Limb (tissue), 2 donors: Measurements from ENCODE around the gene TARS2.

Source experiments
- DNase-seq, 2 donors: peaks; one replicate each; pipeline ENCODE4 v3.0.0-alpha.2; 2016; ENCODE audit errors: extremely low spot score in 2 of 2

TARS2 gene

DNA sequence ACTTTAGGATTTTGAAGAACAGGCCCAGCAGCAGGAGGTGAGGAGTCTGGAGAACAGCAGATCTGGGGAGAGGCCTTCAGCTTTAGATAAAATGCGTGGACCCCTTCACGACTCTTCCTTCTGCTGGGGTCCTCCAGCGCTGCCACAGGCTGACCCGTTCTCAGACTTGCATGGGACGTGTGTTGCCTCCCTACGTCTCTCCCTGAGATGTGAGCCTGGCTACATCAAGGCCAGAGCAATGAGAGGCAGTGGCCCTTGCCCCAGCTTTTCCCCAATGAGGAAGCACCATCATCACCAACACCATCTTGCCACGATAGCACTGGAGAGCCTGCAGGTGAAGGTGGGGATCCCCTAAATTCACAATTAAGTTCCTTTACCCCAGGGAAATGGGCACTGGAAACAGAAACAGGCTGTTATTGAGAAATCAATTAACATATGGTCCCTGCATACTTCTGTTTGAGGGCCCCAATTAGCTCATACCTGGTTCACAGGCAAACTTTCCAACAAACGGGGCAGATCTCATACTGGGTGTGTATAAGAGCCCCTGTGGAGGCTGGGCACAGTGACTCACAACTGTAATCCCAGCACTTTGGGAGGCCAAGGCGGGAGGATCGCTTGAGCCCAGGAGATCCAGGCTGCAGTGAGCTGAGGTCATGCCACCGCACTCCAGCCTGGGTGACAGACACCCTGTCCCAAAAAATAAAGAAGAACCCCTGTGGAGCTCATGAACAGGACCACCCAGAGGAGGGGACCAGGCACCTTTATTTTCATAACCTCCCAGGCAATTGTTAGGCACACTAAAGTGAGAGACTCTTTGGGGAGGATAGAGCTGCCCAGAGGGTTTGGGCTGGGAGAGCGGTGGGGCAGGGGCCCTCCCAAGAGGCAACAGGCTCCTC, 49.9 kb downstream of the TARS2 start:
- DNase-seq: no peak

DNA sequence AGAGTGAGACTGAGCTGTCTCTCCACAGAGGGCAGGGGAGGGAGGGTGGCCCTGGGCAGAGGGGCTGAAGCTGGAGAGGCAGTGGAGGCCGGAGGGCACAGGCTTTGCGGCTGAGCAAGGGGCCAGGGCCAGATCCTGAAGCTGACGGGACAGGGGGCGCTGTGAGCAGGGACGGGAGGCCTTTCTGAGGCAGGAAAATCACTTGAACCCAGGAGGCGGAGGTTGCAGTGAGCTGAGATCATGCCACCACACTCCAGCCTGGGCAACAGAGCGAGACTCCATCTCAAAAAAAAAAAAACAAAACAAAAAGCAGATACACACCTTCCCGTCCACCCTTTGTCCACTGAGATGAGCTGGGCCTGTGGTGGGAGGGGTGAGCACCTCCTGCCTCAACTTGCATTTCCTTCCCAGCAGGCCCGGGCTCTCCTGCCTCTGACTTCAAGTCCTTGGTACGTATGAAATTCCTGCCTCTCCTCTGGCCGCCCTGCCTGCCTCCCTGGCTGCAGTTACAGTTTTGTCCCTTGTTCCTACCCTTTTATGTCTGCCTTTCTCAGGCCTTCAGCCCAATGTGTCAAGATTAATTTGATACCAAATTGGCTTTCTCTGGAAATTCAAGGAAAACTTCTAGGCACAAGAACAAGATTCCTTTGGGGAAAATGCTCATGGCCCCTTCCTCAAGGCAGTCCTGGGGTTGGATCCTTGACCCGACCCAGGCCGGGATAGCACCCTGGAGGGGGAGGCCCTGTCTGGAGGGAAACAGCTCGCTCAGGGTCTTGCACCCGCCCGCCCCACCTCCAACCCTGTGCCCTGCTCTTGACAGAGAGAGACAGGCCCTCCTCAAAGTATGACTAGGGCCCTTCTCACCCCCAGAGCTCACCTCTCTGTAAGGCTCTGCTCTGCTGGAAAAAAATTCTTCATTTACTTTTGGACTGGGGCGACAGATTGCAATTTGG, 50.8 kb downstream of the TARS2 start:
- peak; percentile 30 to 36 for DNase-seq

DNA sequence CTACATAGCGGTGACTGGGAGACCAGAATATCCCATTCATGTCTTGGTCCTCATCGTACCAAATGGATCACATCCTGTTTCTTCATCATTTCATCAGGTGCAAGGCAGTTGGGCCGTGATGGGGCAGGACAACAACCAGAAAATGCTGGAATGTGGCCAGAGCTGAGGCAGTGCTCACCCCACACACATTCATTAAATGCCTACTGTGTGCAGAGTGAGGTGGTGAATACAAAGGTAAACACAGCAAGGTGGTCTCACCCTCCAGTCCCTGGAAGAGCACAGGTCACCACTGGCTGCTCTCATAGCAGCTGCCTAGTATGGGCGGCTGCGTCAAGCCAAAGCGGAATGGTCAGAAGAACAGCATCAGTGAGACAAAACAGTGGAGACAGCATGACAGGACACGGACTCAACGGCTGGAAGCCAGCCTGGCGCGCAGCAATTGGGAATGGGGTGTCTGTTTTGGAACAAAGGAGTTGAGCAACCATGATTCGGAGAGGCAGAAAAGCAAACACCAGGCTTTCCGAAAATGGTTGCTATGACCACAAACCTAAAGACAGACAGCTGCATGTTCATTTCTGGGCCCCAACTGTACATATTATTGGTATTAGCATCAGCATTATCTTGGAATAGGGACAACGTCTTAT, 56.4 kb downstream of the TARS2 start:
- DNase-seq: no peak

DNA sequence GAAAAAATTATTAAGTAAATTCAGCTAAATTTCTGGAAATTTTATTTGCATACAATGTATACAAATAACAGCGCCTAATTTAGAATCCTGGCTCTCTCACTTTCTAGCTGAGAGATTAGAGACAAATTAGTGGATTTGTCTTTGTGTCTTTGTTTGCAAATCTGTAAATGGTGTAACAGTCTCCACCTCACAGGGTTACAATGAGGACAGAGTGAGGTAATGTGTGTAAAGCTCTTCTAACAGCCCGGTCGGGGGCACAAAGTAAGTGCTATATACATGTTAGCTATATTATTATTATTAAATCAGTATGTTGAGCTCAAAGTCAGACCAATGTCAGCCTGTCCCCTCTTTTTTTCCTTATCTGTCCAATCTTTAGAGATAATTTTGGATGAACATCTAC, 57.0 kb downstream of the TARS2 start:
- no peak for DNase-seq

DNA sequence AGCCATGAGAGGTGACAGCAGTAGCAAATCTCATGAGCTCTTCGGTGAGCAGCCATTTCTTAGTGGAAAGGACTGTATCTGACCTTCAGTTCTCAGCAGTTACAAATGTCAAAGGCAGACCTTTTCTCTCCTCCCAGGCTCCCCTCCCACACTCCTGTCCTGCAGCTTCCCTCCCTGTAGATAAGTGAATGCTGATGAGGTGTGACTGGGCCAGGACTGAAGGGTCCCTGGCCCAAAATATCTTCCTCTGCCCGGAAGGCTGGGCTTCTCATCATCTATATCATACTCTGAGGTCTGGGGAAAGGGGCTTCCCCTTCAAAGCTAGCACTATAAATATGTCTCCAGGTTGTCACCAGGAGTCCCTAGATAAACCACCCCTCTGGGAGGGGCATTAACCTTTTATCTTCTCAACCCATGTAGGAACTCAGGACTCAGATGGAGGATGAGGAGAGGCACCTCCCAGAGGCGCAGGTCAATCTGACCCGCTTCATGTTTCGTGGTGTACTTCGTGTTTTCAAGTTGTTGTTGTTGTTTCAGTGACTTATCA, 58.3 kb downstream of the TARS2 start:
- DNase-seq: no peak

DNA sequence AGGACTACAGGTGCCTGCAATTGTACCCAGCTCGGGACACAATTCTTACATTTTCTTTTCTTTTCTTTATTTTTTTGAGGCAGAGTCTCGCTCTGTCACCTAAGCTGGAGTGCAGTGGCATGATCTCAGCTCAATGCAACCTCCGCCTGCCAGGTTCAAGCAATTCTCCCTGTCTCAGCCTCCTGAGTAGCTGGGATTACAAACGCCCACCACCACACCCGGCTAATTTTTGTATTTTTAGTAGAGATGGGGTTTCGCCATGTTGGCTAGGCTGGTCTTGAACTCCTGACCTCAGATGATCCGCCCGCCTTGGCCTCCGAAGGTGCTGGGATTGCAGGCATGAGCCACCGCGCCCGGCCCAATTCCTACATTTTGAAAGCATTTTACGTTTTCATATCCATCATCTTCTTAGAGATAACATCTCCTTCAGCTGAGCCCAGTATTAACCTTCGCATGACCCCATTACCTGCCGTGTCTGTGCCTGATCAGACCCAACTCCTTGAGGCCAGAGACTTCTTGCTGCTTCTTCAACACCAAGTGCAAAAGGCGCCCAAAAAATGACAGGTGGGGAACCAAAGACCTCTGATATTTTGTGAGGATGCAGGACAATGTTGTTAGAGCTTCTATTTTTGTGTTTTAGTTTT, 59.2 kb downstream of the TARS2 start:
- DNase-seq: no peak

DNA sequence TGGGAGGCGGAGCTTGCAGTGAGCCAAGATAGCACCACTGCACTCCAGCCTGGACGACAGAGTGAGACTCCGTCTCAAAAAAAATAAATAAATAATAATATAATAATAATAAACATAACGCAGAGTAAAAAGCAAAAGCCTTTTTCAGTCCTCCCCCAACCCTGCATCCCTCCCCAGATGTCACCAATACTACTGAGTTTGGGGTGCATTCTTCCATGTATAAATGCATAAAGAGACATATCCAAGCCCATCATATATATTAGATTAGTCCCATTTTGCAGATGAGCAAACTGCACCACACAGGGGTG, 61.1 kb downstream of the TARS2 start:
- DNase-seq: no peak

DNA sequence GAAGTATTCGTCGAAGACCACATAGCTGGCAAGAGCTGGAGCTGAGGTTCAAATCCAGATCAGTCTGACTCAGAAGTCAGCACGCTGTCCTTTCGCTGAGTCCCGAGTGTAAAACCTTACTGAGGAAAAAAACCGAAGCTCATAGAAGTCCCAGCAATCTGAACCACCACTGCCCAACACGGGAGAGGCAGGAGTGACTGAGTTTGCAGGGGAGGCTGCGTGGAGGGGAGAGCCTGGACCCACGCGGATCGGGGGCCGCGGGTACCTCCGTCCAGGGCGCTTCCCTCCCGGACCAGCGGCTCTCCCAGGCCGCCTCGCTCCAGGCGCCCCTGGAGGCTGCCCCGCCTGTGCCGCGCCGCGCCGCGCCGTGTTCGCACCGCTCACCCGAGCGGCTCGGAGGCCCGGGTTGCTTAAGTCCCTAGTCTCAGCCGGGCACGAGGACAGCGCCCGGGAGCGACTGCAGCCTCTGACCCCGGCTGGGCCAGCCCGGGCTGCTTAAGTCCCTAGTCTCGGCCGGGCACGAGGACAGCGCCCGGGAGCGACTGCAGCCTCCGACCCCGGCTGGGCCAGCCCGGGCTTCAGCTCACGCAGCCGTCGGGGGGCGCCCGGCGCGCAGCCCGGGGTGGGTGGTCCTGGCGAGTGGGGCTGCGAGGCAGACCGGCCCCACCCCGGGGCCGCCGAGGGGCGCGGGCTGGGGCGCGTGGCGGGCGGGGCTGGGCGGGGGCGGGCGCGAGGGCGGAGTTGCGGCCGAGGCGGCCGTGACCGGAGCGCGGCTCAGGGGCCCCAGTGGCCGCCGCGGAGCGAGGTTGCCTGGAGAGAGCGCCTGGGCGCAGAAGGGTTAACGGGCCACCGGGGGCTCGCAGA, 61.6 kb downstream of the TARS2 start, which contains the start of gene ADAMTSL4:
ADAMTSL4 (plus strand) TSS at position 777 of the 864 bp plus-strand sequence. CDS start 2,881 bp downstream, outside the sequence.
- DNase-seq: peak in 1 of 2 donors; percentile 84

DNA sequence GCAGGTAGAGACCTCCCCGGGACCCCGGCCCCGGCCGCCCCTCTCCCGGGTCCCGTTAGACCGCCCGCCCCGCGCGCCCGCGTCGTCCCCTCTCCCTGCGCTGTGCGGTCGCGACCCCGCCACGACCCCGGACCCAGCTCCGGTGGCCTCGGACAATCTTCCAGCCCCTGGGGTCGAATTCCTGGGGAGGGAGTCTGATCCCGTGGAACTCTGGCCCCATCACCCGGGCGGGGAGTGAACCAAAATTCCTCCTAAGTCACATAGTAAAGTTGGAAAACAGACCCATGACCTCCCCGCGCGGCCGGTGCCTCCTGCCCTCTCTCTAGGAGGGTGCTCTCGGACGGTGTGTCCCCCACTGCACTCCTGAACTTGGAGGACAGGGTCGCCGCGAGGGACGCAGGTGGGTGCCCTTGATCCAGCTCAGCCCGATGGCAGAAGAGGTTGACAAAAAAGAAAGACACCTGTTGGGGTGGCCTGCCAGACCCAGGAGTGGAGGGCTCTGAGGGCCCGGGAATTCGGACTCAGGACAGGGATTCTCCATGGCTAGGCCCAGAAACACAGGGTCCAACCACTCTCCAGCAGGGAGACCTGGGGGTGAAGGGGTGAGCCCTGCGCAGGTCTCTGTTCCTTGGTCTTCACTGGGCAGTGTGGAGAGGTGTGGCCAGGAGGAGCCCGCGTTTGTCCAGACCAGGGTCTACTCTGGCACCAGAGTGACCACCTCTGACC, 62.4 kb downstream of the TARS2 start:
- no peak for DNase-seq

DNA sequence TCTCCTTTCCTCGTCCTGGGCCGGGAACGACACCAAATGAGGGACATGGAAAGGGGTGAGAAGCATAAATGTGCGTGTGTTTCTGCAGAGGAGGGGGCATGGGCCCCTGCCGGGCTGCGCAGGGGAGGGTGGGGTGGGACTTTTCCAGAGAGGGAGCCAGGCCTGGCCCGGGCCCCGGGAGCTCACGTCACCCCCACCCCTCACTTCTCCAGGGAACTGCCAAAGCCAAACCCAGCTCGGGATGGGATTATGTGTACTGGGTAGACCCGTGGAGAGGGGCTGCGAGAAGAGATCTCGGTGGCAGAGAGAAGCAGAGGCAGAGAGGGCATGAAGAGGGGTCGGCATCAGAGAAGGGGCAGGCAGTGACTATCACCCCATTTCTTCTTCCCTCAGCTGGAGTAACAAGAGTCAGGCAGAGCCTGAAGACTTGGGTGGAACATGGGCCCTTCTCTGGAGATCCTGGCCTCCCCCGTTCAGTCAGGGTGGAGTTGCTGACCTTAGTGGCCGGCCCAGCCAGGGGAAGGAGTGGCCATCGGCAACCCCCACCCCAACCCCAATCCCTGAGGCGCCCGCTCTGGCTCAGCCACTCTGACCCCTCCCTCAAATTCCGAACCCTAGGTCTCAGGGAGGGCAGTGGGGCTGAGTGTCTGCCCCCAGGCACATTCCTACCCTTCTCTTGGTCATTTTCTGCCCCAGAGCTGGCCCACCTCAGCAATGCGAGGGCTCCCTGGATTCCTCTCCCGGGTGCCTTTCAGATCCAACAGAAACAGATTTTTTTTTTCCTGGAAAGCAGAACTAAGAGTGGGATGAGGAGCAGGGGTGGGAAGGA, 63.2 kb downstream of the TARS2 start:
- DNase-seq: peak in 1 of 2 donors; percentile 69

DNA sequence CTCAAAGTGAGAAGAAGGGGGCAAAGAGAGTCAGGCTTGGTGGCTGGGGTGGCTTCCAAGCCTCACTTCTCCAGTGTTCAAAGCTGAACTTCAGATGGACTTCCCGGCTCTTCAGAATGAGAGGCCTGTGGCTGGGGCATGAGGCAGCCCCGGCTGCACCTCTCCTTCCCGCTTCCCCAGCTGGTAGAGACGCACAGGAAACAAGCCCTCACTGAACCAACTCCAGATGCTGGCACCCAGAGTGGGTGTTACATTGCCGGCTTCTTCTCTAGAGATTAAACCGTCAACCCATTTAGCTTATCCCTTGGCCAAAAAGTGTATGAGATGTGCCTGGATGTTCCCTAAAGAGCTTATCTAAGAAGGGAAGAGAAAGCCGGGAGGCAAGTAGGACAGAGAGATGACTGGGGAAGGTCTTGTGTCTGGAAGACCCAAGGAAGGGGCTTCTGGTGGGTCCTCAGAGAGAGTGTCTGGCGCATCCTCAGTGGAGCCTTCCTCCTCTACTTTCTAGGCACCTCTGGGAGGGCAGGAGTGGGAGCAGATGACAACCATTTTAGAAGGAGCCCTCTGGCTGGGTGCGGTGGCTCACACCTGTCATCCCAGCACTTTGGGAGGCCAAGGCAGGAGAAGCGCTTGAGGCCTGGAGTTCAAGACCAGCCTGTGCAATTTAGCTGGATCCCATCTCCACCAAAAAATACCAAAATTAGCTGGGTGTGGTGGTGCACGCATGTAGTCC, 64.0 kb downstream of the TARS2 start:
- no peak for DNase-seq

DNA sequence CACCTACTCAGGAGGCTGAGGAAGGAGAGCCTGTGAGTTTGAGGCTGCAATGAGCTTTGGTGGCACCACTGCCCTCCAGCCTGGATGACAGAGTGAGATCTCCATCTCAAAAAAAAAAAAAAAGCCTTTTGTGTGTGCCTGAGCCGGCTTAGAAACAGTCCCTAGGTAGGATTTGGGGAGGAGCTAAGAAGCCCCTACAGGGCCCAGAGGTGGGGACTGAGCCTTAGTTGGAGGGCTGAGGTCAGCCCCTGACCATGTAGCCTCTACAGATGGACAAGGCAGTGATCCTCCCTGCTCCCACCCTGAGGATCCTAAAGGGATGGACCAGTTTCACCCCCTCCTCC, 64.5 kb downstream of the TARS2 start:
- DNase-seq: no peak

DNA sequence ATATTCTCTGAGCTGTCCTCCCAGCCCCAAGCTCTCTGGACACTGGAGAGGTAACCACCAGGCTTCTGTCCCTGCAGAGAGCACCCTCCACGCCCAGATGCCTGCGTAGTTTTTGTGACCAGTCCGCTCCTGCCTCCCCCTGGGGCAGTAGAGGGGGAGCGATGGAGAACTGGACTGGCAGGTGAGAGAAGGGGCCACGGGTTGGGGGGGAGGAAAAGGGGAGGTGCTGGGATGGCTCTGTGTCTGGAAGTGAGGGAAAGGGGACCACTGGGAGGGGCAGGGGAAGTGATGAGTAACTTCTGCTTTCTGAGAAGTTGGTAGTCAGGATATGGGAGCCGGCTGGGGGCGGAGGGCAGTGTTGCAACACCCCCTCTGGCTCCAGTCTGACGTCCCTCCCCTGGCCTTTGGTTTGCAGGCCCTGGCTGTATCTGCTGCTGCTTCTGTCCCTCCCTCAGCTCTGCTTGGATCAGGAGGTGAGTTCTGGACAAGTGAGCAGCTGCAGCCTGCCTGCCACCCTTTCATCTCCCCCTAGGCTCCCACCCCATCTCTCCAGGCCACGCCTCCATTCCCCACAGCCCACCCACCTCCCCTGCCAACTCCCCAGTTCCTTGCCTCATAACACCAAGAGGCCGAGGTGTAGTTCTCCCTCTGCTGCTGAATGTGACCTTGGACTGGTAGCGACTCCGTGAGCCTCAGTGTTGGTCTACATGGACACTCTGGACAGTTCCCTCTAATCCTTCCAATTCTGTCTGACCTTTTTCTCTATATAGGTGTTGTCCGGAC, 65.1 kb downstream of the TARS2 start:
- DNase-seq: peak in 1 of 2 donors; percentile 68

DNA sequence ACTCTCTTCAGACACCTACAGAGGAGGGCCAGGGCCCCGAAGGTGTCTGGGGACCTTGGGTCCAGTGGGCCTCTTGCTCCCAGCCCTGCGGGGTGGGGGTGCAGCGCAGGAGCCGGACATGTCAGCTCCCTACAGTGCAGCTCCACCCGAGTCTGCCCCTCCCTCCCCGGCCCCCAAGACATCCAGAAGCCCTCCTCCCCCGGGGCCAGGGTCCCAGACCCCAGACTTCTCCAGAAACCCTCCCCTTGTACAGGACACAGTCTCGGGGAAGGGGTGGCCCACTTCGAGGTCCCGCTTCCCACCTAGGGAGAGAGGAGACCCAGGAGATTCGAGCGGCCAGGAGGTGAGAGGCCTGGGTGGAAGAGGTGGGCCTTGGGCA, 65.7 kb downstream of the TARS2 start:
- DNase-seq: no peak

DNA sequence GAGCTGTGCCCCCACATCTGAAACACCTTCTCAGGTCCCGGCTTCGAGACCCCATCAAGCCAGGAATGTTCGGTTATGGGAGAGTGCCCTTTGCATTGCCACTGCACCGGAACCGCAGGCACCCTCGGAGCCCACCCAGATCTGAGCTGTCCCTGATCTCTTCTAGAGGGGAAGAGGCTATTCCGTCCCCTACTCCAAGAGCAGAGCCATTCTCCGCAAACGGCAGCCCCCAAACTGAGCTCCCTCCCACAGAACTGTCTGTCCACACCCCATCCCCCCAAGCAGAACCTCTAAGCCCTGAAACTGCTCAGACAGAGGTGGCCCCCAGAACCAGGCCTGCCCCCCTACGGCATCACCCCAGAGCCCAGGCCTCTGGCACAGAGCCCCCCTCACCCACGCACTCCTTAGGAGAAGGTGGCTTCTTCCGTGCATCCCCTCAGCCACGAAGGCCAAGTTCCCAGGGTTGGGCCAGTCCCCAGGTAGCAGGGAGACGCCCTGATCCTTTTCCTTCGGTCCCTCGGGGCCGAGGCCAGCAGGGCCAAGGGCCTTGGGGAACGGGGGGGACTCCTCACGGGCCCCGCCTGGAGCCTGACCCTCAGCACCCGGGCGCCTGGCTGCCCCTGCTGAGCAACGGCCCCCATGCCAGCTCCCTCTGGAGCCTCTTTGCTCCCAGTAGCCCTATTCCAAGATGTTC, 66.3 kb downstream of the TARS2 start:
- DNase-seq: no peak

DNA sequence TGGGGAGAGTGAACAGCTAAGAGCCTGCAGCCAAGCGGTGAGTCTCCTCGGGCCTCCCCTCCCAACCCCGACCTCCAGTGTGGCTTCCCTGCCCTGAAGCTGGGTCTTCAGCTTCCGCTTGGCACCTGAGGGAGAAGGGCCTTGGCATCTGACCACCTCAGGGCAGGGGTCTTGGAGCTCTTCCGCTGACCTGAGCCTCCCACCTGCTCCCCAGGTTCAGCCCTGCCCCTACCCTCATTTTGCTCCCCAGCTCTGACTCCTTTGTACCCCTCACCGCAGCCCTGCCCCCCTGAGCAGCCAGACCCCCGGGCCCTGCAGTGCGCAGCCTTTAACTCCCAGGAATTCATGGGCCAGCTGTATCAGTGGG, 66.8 kb downstream of the TARS2 start:
- DNase-seq: no peak
